Nephron progenitor cell (in vitro differentiated cells): ENCODE measurements around the gene PDE6B.

ENCODE experiments used
- DNase-seq: peaks from one replicate; pipeline ENCODE4 v3.0.0; 2021
- H3K27ac Mint-ChIP-seq: 2 replicates; pipeline ENCODE4 v1.8.0; 2021; ENCODE audit warnings: mild to moderate bottlenecking, moderate library complexity, mixed read lengths
- H3K27me3 Mint-ChIP-seq: 2 replicates; pipeline ENCODE4 v1.8.0; 2021; ENCODE audit warnings: mild to moderate bottlenecking, low read depth, mixed read lengths; ENCODE audit not compliant: poor library complexity
- H3K36me3 Mint-ChIP-seq: 2 replicates; pipeline ENCODE4 v1.8.0; 2021; ENCODE audit warnings: low read depth, mixed read lengths
- H3K4me1 Mint-ChIP-seq: 2 replicates; pipeline ENCODE4 v1.8.0; 2021; ENCODE audit warnings: mixed read lengths
- H3K4me3 Mint-ChIP-seq: 2 replicates; pipeline ENCODE4 v1.8.0; 2021; ENCODE audit warnings: mild to moderate bottlenecking, moderate library complexity, mixed read lengths
- H3K9me3 Mint-ChIP-seq: 2 replicates; pipeline ENCODE4 v1.8.0; 2021; ENCODE audit warnings: mild to moderate bottlenecking, moderate library complexity, mixed read lengths
- CTCF ChIP-seq: fragments of 200-600 bp; sonication (generic); IDR thresholded peaks from 2 replicates; pipeline ENCODE4 v1.5.0; 2021; ENCODE audit warnings: antibody characterized with exemption

Gene PDE6B

GRCh38 chr4:612052-612748 is 13.2 kb upstream of the PDE6B start:
- no peaks in the 10 kb centered on the region for H3K36me3 Mint-ChIP-seq
- DNase-seq = no peak
- H3K4me3 Mint-ChIP-seq = no peak overlapping the region
- no peaks in the 10 kb centered on the region for H3K9me3 Mint-ChIP-seq
- peaks cover 64% of the 10 kb centered on the region for H3K27me3 Mint-ChIP-seq
- H3K27ac Mint-ChIP-seq = no peak overlapping the region
- no peaks in the 10 kb centered on the region for H3K4me1 Mint-ChIP-seq
- TF ChIP-seq CTCF = no peak

- H3K36me3 Mint-ChIP-seq = no peaks in the 10 kb centered on the region
- H3K27ac Mint-ChIP-seq = no peak overlapping the region
- DNase-seq = no peak
- H3K4me3 Mint-ChIP-seq = no peak overlapping the region
- no peak for TF ChIP-seq CTCF
- no peaks in the 10 kb centered on the region for H3K9me3 Mint-ChIP-seq
- peaks cover 60% of the 10 kb centered on the region for H3K27me3 Mint-ChIP-seq
- H3K4me1 Mint-ChIP-seq = no peaks in the 10 kb centered on the region
These were observed 12.6 kb upstream of the PDE6B start for GRCh38 chr4:612749-613125.

DNA sequence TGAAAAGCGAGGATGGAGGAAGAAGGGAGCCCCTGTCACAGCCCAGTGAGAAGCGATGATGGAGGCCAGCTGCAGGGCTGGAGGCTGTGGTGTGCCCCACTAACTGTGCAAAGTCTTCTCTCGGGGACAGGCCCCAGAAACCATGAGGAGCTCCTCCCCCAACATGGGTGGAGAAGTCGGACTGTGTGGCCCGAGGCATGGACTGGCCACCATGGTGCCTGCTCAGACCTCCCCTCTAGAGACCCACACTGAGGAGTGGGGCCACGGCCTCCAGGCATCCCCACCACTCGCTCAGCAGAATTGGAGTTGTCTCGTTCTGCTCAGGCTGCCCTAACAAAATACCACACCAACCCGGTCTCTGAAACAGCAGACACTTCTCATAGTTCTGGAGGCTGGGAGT is 12.2 kb upstream of the PDE6B start:
- Mint-ChIP-seq H3K27me3 (peaks cover 59% of the 10 kb centered on the region), H3K9me3 (no peaks in the 10 kb centered on the region), H3K4me3 (no peak overlapping the region), H3K27ac (no peak overlapping the region), H3K4me1 (peaks cover 3% of the 10 kb centered on the region), H3K36me3 (no peaks in the 10 kb centered on the region)
- no peak for TF ChIP-seq CTCF
- no peak for DNase-seq

GRCh38 chr4:616091-616490 is 9.3 kb upstream of the PDE6B start:
- Mint-ChIP-seq H3K9me3 (no peaks in the 10 kb centered on the region), H3K4me1 (peaks cover 4% of the 10 kb centered on the region), H3K4me3 (no peak overlapping the region), H3K36me3 (no peaks in the 10 kb centered on the region), H3K27me3 (peaks cover 53% of the 10 kb centered on the region), H3K27ac (no peak overlapping the region)
- DNase-seq = no peak
- no peak for TF ChIP-seq CTCF

DNA sequence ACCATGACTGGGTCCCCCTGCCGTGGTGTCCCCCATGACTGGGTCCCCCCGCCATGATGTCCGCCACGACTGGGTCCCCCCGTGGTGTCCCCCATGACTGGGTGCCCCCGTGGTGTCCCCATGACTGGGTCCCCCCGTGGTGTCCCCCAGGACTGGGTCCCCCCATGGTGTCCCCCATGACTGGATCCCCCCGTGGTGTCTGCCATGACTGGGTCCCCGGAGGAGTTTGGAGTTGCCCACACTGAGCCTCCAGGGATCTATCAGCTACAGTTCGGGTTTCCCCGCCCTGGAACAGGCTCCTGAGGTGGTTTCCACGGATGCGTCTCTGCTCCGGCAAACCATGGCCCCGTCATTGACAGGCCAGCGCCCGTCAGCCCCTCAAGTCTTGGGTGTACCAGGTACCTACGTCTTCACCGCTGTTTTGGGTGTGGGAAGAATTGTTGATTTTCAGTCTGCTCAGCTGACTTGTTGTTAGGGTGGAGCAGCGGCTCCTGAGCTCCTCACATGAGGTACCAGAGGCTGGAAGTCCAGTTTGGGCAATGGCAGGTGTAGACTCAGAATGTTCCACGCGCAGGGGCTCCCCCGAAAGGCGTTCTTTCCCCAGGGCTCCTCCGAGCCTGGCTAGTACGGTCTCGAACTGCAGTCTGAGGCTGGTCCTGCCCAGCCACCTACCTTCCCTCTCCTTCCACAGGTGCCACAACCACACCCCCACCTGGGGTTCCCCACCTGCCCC is 8.3 kb upstream of the PDE6B start:
- Mint-ChIP-seq H3K9me3 (no peaks in the 10 kb centered on the region), H3K4me1 (peaks cover 4% of the 10 kb centered on the region), H3K27me3 (peaks cover 50% of the 10 kb centered on the region), H3K36me3 (no peaks in the 10 kb centered on the region), H3K27ac (no peak overlapping the region), H3K4me3 (no peak overlapping the region)
- no peak for DNase-seq
- TF ChIP-seq CTCF = no peak
